Measurements from ENCODE around the gene CD63. TPM values are rescaled to one million over a fixed set of nuclear protein-coding genes. Genes with fewer than 3 reads are reported as not detected.
"Not testable (repeated sequence)": the region's sequence is repeated elsewhere in the genome, so short reads cannot be mapped to it uniquely, and the experiment has no call there.

The CD63 gene
- 1,689 TPM for total RNA-seq (ENCODE audit: insufficient read depth, low replicate concordance)

- peak; percentile 99 for DNase-seq (ENCODE audit: low spot score)
Observed at GRCh38 chr12:55728939-55729818, at the start of gene CD63. TSS of gene CD63 (minus strand) at chr12:55729009. CDS start at chr12:55728341, 668 bp downstream.

GRCh38 chr12:55777856-55778255, 49.0 kb upstream of the CD63 start:
- no peak for DNase-seq (ENCODE audit: low spot score)

GRCh38 chr12:55771736-55772135, 42.9 kb upstream of the CD63 start:
- no peak for DNase-seq (ENCODE audit: low spot score)

GRCh38 chr12:55767156-55767555, 38.3 kb upstream of the CD63 start:
- DNase-seq (ENCODE audit: low spot score) = no peak

GRCh38 chr12:55765736-55766290, 37.0 kb upstream of the CD63 start:
- no peak for DNase-seq (ENCODE audit: low spot score)

GRCh38 chr12:55762646-55763045, 33.8 kb upstream of the CD63 start:
- DNase-seq (ENCODE audit: low spot score) = no peak

- no peak for DNase-seq (ENCODE audit: low spot score)
Observed at GRCh38 chr12:55760663-55761062, 31.9 kb upstream of the CD63 start.

GRCh38 chr12:55758575-55758974, 29.8 kb upstream of the CD63 start:
- DNase-seq (ENCODE audit: low spot score) = not testable (repeated sequence)

GRCh38 chr12:55757701-55758100, 28.9 kb upstream of the CD63 start:
- no peak for DNase-seq (ENCODE audit: low spot score)

- DNase-seq (ENCODE audit: low spot score) = no peak
Observed at GRCh38 chr12:55755246-55755645, 26.4 kb upstream of the CD63 start.

GRCh38 chr12:55748230-55748993, 19.6 kb upstream of the CD63 start:
- no peak for DNase-seq (ENCODE audit: low spot score)

- no peak for DNase-seq (ENCODE audit: low spot score)
Observed at GRCh38 chr12:55746913-55747231, 18.1 kb upstream of the CD63 start.

- no peak for DNase-seq (ENCODE audit: low spot score)
Observed at GRCh38 chr12:55746174-55746912, 17.5 kb upstream of the CD63 start.

GRCh38 chr12:55745361-55746173, 16.8 kb upstream of the CD63 start:
- peak; percentile 74 for DNase-seq (ENCODE audit: low spot score)

- no peak for DNase-seq (ENCODE audit: low spot score)
Observed at GRCh38 chr12:55744340-55745030, 15.7 kb upstream of the CD63 start.

- peak; percentile 66 for DNase-seq (ENCODE audit: low spot score)
Observed at GRCh38 chr12:55743406-55744339, 14.9 kb upstream of the CD63 start.

GRCh38 chr12:55742719-55743405, 14.1 kb upstream of the CD63 start, which contains the start of gene GDF11:
TSS of gene GDF11 (plus strand) at chr12:55743122. CDS start at chr12:55743317, 195 bp downstream.
- DNase-seq (ENCODE audit: low spot score) = peak; percentile 93

- peak; percentile 47 for DNase-seq (ENCODE audit: low spot score)
Observed at GRCh38 chr12:55741931-55742680, 13.3 kb upstream of the CD63 start.

Measured in umbilical cord (tissue), 2 donors.